CD4-positive, alpha-beta T cell treated with Interferon gamma for 1 hour (primary cell): ENCODE results near the gene ZNF526.

ENCODE experiments used
- DNase-seq: peaks from one replicate; pipeline ENCODE4 v3.0.0-alpha.2; 2020

The ZNF526 gene

GRCh38 chr19:42226886-42227285, 6.8 kb downstream of the ZNF526 start:
- no peak for DNase-seq

- no peak for DNase-seq
Observed at GRCh38 chr19:42228641-42229040, 8.5 kb downstream of the ZNF526 start.

- no peak for DNase-seq
Observed at GRCh38 chr19:42229301-42229854, 9.3 kb downstream of the ZNF526 start.

- no peak for DNase-seq
Observed at GRCh38 chr19:42229855-42230351, 9.8 kb downstream of the ZNF526 start.

GRCh38 chr19:42230571-42230970, 10.5 kb downstream of the ZNF526 start:
- DNase-seq = no peak

GRCh38 chr19:42232435-42232834, 12.3 kb downstream of the ZNF526 start:
- DNase-seq = no peak

- DNase-seq = no peak
Observed at GRCh38 chr19:42233106-42233505, 13.0 kb downstream of the ZNF526 start.

- DNase-seq = no peak
Observed at GRCh38 chr19:42233678-42234292, 13.7 kb downstream of the ZNF526 start.

- no peak for DNase-seq
Observed at GRCh38 chr19:42234364-42234763, 14.3 kb downstream of the ZNF526 start.

- no peak for DNase-seq
Observed at GRCh38 chr19:42235181-42235580, 15.1 kb downstream of the ZNF526 start.

GRCh38 chr19:42239544-42240220, 19.6 kb downstream of the ZNF526 start:
- DNase-seq = no peak

GRCh38 chr19:42241279-42241678, 21.2 kb downstream of the ZNF526 start:
- no peak for DNase-seq

- DNase-seq = no peak
Observed at GRCh38 chr19:42242069-42242511, 22.0 kb downstream of the ZNF526 start.

GRCh38 chr19:42242512-42243409, 22.6 kb downstream of the ZNF526 start, which contains the start of gene GSK3A:
Gene GSK3A, minus strand, starts transcription at chr19:42242602. Its CDS starts 137 bp downstream, at chr19:42242465.
- peak; percentile 98 for DNase-seq

GRCh38 chr19:42244347-42245220, 24.5 kb downstream of the ZNF526 start:
- peak; percentile 91 for DNase-seq

GRCh38 chr19:42245231-42245630, 25.1 kb downstream of the ZNF526 start:
- DNase-seq = no peak

- peak; percentile 33 for DNase-seq
Observed at GRCh38 chr19:42246143-42246921, 26.2 kb downstream of the ZNF526 start.

- DNase-seq = peak; percentile 25
Observed at GRCh38 chr19:42246922-42247639, 27.0 kb downstream of the ZNF526 start.

GRCh38 chr19:42247640-42248199, 27.6 kb downstream of the ZNF526 start:
- DNase-seq = peak; percentile 27
